ENCODE measurements around the gene MAGI1.
"Not testable (repeated sequence)": the region's sequence is repeated elsewhere in the genome, so short reads cannot be mapped to it uniquely, and the experiment has no call there.

MAGI1 gene

GRCh38 chr3:66038726-66039589 lies at the start of gene MAGI1:
TSS of gene MAGI1 (minus strand) at chr3:66038918. CDS start at chr3:66038308, 610 bp downstream.
- peak; percentile 86 to 93 (median 88) for DNase-seq

GRCh38 chr3:66083784-66084213 lies 45.1 kb upstream of the MAGI1 start:
- DNase-seq = peak in 1 of 3 experiments; percentile 14

GRCh38 chr3:66083096-66083678 lies 44.5 kb upstream of the MAGI1 start:
- no peak for DNase-seq

- no peak for DNase-seq
Measured at GRCh38 chr3:66082679-66083078, 44.0 kb upstream of the MAGI1 start.

- no peak for DNase-seq
Measured at GRCh38 chr3:66080167-66080566, 41.4 kb upstream of the MAGI1 start.

- DNase-seq = no peak
Measured at GRCh38 chr3:66077973-66078372, 39.3 kb upstream of the MAGI1 start.

- DNase-seq = no peak
Measured at GRCh38 chr3:66076861-66077470, 38.2 kb upstream of the MAGI1 start.

- DNase-seq = no peak
Measured at GRCh38 chr3:66075281-66075680, 36.6 kb upstream of the MAGI1 start.

GRCh38 chr3:66073464-66074141 lies 34.9 kb upstream of the MAGI1 start:
- no peak for DNase-seq

- DNase-seq = no peak
Measured at GRCh38 chr3:66068255-66068654, 29.5 kb upstream of the MAGI1 start.

GRCh38 chr3:66066963-66067617 lies 28.4 kb upstream of the MAGI1 start:
- DNase-seq = peak in 2 of 3 experiments; percentile 47 to 80

GRCh38 chr3:66055289-66055688 lies 16.6 kb upstream of the MAGI1 start:
- no peak for DNase-seq

- no peak for DNase-seq
Measured at GRCh38 chr3:66053550-66054094, 14.9 kb upstream of the MAGI1 start.

- no peak for DNase-seq
Measured at GRCh38 chr3:66052721-66053549, 14.2 kb upstream of the MAGI1 start.

- DNase-seq = no peak
Measured at GRCh38 chr3:66050821-66051220, 12.1 kb upstream of the MAGI1 start.

GRCh38 chr3:66048051-66048395 lies 9.3 kb upstream of the MAGI1 start:
- no peak for DNase-seq

GRCh38 chr3:66047311-66048050 lies 8.8 kb upstream of the MAGI1 start:
- no peak for DNase-seq

- DNase-seq = not testable (repeated sequence)
Measured at GRCh38 chr3:66046321-66046720, 7.6 kb upstream of the MAGI1 start.

- no peak for DNase-seq
Measured at GRCh38 chr3:66041828-66042227, 3.1 kb upstream of the MAGI1 start.

GRCh38 chr3:66041116-66041515 lies 2.4 kb upstream of the MAGI1 start:
- DNase-seq = no peak

- peak in 2 of 3 experiments; percentile 23 to 51 for DNase-seq
Measured at GRCh38 chr3:66039590-66039887, 821 bp upstream of the MAGI1 start.
